Inferior parietal cortex (tissue), 1 donor: Measurements from ENCODE around the gene RAB37.

Experiments
- DNase-seq: peaks from one replicate; pipeline ENCODE4 v3.0.0-alpha.2; 2016; ENCODE audit errors: extremely low spot score

Gene RAB37, protein sequence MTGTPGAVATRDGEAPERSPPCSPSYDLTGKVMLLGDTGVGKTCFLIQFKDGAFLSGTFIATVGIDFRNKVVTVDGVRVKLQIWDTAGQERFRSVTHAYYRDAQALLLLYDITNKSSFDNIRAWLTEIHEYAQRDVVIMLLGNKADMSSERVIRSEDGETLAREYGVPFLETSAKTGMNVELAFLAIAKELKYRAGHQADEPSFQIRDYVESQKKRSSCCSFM

GRCh38 chr17:74736513-74737298 is at the start of gene RAB37:
Gene RAB37 (plus strand): TSS chr17:74737256. CDS start chr17:74737273, 17 bp downstream.
- no peak for DNase-seq

DNA sequence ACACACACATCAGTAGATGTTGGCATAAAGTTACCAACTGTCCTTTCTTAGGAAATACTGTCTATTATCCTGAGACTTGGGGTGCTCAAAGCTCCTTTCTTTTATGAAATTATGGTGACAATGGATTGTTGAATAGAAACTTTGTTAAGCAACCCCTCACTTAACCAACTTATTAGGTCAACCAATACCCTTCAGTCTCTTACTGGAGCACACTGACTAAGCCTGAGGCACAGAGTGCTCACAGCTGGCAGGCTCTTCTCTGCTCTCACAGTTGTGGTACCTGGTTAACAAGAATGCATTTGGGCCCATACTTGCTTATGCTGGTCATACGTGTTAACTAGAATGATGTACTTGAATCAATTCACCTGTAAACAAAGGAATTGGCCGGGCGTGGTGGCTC is 49.2 kb upstream of the RAB37 start:
- DNase-seq = no peak

GRCh38 chr17:74690409-74690825 is 46.6 kb upstream of the RAB37 start:
- no peak for DNase-seq

- DNase-seq = no peak
These were observed 45.9 kb upstream of the RAB37 start for GRCh38 chr17:74691151-74691550.

GRCh38 chr17:74694081-74694480 is 43.0 kb upstream of the RAB37 start:
- DNase-seq = no peak

DNA sequence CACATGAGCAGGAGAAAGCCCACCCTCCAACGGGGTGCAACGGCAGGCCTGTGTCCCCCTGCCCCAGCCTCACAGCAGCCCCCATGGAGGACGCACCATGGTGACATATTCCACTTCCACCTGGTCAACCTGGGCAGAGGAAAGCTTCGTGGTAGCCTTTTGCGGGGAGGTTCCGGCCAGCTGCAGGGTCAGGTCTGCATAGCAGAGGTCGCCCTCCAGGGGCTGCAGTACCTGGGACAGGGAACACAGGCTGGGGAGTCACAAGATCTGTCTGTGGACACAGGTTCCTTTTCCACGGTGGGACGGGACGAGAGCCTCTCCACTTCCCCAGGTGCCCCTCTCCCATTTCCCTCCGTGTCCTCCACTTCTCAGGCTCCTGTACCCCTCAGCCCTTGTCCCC is 41.4 kb upstream of the RAB37 start:
- DNase-seq = no peak

DNA sequence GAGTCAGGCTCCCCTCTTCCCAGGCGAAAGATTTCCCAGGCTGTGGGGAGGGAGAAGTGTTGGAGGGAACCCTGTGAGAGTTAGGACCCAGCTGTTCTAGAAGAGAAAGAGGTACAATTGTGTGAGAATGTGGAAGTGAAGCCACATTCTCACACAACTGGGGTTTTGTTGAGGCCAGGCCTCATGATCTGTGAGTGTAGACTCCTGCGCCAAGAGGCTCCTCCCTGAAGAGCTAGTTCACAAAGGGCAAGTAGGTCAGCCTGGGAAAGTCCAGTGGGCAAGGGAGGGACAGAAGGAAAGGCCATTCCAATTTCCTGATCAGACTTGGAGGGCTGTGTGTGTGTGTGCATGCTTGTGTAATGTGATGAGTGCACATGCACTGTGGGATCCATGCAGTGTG is 39.5 kb upstream of the RAB37 start:
- DNase-seq = no peak

GRCh38 chr17:74698069-74698468 is 39.0 kb upstream of the RAB37 start:
- DNase-seq = no peak

- no peak for DNase-seq
These were observed 37.8 kb upstream of the RAB37 start for GRCh38 chr17:74699236-74699635.

DNA sequence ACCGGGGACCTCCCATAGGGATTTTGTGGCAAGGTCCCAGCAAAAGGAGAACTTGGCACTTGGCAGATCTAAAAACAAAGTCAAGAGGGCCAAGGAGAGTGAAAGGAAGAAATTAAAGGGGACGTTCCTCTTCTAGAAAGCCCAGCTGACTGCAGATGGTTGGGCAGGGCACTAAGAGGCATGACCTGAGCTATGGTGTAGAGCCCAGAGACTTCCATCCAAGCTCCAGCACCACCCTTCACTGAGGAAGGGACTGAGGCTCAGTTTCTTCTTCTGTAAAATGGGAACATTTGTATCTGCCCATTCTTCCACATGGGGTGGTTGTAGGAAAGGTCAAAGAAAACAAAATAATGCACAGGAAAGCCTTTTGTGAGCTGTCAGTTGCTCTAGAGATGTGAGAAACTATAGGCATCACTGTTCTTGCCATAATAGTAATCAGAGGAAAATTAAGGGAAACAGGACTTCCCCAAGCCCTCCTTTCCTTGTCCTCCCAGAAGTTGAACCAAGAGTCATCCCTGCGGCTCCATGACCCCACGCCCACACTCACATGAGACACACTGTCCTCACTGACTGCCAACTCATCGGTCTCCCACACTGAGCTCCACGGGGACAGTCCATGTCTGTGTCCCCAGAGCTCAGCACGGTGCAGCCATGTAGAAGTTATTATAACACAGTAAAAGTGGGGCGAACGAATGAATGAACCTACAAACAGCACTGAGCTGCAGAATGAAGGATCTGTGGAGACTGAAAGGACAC is 34.8 kb upstream of the RAB37 start:
- DNase-seq = no peak

GRCh38 chr17:74703311-74703710 is 33.7 kb upstream of the RAB37 start:
- DNase-seq = no peak

- DNase-seq = no peak
These were observed 32.5 kb upstream of the RAB37 start for GRCh38 chr17:74704544-74704943.

DNA sequence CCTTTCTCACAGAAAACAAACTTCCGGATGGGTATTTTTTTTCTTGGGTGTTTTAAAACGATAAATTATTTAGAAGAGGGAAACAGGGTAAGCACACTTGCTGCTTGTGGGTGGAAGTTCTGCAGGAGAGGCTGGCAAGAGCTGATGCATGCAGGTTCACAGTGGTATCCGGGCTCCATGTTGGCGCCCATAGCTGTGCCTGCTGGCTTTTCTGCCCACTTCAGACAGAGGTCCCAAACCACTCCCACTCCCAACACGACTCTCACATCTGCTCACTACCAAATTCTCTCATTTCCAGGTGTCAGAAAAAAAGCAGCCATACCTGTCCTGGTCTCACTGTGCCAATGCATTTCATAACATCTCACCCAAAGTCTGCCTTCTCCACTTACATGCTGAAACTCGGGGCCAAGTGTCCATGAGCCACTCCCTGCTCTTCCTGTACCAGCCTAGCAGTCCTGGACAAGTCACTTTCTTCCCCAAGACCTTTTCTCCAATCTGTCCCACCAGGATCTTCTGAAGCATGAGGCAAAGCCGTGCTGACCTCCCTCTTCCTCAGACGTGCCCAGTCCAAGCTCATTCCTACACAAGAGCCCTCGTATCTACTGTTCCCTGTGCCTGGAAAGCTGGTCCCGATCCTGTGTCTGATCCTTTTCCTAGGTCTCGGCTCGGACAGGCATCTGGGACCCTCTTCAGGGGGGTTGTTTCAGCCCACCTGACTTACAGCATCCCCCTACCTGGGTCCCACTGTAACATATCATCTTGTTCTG is 25.8 kb upstream of the RAB37 start:
- no peak for DNase-seq

- DNase-seq = no peak
These were observed 24.8 kb upstream of the RAB37 start for GRCh38 chr17:74712301-74712700.

DNA sequence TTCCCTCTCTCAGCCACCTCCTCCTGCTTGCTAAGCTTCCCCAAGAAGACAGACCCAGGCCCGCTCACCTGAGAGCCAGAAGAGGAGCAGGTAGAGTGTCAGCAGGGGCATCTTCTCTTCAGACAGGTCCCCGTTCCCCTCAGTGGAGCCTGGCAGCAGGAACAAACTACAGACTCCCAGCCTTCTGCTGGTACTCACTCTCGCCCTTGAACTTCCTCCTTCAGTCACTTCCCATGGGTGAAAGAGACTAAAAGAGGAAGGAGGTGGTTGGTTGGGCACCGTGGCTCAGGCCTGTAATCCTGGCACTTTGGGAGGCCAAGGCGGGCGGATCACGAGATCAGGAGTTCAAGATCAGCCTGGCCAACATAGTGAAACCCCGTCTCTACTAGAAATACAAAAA is 24.3 kb upstream of the RAB37 start, which contains the start of gene CD300LF:
Gene CD300LF, minus strand, starts transcription at position 168 of the 400 bp plus-strand sequence. Its CDS starts 57 bp downstream, at position 111.
- no peak for DNase-seq

GRCh38 chr17:74713171-74713755 is 23.8 kb upstream of the RAB37 start:
- no peak for DNase-seq

- no peak for DNase-seq
These were observed 21.9 kb upstream of the RAB37 start for GRCh38 chr17:74715144-74715543.

DNA sequence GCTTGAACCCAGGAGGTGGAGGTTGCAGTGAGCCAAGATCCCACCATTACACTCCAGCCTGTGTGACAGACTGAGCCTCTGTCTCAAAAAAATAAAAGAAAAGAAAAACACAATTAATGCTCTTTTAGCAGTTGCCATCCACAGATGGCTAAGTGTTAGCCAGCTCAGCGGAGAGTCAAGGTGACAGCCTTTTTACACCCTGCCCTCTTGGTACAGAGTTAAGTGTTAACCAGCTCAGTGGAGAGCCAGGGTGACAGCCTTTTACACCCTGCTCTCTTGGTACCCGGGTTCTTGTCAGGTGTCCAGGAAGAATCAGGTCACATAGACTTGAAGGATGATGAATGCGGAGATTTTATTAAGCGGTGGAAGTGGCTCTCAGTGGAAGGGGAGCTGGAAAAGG is 16.6 kb upstream of the RAB37 start:
- DNase-seq = no peak

GRCh38 chr17:74722782-74723181 is 14.3 kb upstream of the RAB37 start:
- no peak for DNase-seq

- no peak for DNase-seq
These were observed 13.2 kb upstream of the RAB37 start for GRCh38 chr17:74723891-74724290.

DNA sequence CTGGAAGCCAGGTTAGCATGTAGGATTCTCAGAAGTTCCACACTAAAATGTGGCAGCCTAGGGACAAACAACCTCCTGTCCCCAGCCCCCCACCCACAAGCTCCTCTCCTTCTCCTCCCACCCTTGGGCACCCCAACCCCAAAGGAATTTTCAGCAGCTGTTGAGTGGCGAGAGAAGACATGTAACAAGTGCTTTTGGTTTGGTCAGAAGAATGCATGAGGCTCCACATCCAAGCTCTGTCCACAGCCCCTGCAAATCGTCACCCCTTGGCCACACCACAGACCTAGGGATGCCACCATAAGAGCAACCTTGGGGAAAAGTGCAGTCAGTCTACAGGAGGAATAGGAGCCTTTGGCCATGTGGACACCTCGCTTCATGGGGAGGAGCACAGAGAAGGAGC is 11.9 kb upstream of the RAB37 start:
- no peak for DNase-seq
